Hepatocyte (in vitro differentiated cells): ENCODE results near the gene ARCN1.
"Not testable (repeated sequence)": the region's sequence is repeated elsewhere in the genome, so short reads cannot be mapped to it uniquely, and the experiment has no call there.

Experiments
- EZH2 ChIP-seq: fragments of 200-600 bp; sonication (generic); IDR thresholded peaks from 2 replicates; pipeline ENCODE4 v1.6.1; 2016; ENCODE audit warnings: antibody characterized with exemption, mild to moderate bottlenecking, borderline replicate concordance
- EZH2phosphoT487 ChIP-seq: fragments of 200-600 bp; sonication (generic); IDR thresholded peaks from one replicate; pipeline ENCODE4 v1.6.1; 2018; ENCODE audit warnings: antibody characterized with exemption, mild to moderate bottlenecking, low read depth, moderate library complexity; ENCODE audit not compliant: unreplicated experiment, severe bottlenecking
- TF ChIP-seq, protein P1 (sequence below): fragments of 200-600 bp; sonication (generic); IDR thresholded peaks from 2 replicates; pipeline ENCODE4 v1.5.1; 2016; ENCODE audit warnings: antibody characterized with exemption, mild to moderate bottlenecking; ENCODE audit not compliant: poor library complexity

DNA sequence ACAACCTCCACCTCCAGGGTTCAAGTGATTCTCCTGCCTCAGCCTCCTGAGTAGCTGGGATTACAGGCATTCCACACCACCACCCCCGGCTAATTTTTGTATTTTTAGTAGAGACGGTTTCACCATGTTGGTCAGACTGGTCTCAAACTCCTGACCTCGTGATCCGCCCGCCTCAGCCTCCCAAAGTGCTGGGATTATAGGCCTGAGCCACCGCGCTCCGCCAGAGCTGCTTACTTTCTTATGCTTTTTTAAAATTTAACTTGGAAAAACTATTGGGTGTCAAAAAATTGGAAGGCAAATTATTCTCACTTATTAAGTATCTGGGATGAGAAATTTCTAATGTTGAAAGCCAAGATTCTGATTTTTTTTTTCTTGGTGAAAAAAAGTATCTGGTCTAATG is 31.5 kb downstream of the ARCN1 start:
- TF ChIP-seq, protein P1, sequence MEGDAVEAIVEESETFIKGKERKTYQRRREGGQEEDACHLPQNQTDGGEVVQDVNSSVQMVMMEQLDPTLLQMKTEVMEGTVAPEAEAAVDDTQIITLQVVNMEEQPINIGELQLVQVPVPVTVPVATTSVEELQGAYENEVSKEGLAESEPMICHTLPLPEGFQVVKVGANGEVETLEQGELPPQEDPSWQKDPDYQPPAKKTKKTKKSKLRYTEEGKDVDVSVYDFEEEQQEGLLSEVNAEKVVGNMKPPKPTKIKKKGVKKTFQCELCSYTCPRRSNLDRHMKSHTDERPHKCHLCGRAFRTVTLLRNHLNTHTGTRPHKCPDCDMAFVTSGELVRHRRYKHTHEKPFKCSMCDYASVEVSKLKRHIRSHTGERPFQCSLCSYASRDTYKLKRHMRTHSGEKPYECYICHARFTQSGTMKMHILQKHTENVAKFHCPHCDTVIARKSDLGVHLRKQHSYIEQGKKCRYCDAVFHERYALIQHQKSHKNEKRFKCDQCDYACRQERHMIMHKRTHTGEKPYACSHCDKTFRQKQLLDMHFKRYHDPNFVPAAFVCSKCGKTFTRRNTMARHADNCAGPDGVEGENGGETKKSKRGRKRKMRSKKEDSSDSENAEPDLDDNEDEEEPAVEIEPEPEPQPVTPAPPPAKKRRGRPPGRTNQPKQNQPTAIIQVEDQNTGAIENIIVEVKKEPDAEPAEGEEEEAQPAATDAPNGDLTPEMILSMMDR: not testable (repeated sequence)
- not testable (repeated sequence) for TF ChIP-seq EZH2, EZH2phosphoT487
